ENCODE results near the gene SPECC1L.
"Not testable (repeated sequence)": the region's sequence is repeated elsewhere in the genome, so short reads cannot be mapped to it uniquely, and the experiment has no call there.

SPECC1L gene

DNA sequence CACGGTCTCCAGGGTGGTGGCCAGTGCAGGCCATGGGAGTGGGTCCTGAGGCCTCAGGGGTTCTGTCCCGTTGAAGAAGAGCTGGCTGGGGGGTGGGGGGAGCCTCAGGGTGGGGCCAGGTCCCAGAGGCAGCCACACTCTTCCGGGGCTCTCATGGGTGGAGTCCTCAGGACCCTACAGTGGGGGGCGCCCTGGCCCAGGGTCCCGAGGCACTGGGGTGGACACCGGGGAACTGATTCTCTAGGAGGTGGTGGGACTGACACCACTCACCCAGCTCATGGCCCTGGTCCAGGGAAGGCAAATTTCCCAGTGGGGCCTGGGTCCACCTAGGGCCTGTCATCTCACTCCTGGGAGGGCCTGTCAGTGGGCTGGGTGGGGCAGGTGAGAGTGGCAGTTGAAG lies 38.5 kb upstream of the SPECC1L start:
- Histone ChIP-seq H3K27me3 (replicated peaks in 2 of 5; ENCODE audit: control insufficient read depth in 4 of 5, insufficient read depth in 5 of 5, low read length in 4 of 5) (no peaks in the 10 kb centered on the region), H3K4me3 (ENCODE audit: control insufficient read depth in 1 of 7, extremely low read depth in 1 of 7, insufficient read depth in 4 of 7, low read depth in 2 of 7, low read length in 6 of 7) (no peak overlapping the region), H3K4me1 (ENCODE audit: control extremely low read depth in 1 of 4, control insufficient read depth in 4 of 4, insufficient read depth in 4 of 4, low read length in 3 of 4) (peaks cover 0 to 8% (median 1%) of the 10 kb centered on the region in 4 experiments), H3K27ac (ENCODE audit: insufficient read depth in 1 of 2, low read depth in 1 of 2, low read length in 2 of 2, poor library complexity in 1 of 2, severe bottlenecking in 2 of 2) (no peak overlapping the region), H3K9me3 (ENCODE audit: control extremely low read depth in 1 of 5, control insufficient read depth in 4 of 5, insufficient read depth in 2 of 5, low read depth in 1 of 5, low read length in 4 of 5) (no peaks in the 10 kb centered on the region), H3K36me3 (ENCODE audit: control insufficient read depth in 4 of 4, insufficient read depth in 4 of 4, low read length in 3 of 4) (peaks cover 0 to 16% (median 0%) of the 10 kb centered on the region in 4 experiments)
- POLR2A ChIA-PET = no interaction called here
- DNase-seq = no peak
- CTCF ChIA-PET = interaction anchor here (0.8 to 4.2 kb wide), 11 partner anchors 11 to 203 kb away, joined by 3 to 40 read pairs (median 5); no protein-coding TSS in a partner anchor
- WGBS (ENCODE audit: insufficient coverage) = 100% methylated on average over 6 of the region's 6 CpGs

DNA sequence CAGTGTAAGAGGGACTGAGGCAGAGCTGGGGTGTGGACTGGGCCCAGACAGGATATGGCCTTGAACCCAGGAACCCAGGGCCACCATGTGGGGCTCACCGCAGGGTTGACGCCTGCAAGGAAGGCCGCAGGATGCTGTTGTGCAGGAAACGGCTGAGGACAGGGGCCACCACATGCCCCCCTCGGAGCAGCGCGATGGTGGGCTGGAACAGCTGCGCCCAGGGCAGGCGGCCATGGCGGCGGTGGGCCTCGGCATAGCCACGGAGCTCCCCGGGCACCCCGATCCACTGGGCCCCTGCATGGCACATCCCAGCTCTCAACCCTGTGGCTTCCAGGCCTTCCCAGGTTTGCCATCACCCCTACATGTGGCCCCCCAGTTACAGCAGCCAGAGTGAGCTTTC lies 37.9 kb upstream of the SPECC1L start:
- peaks cover 0 to 16% (median 0%) of the 10 kb centered on the region in 4 experiments for H3K36me3 ChIP-seq (ENCODE audit: control insufficient read depth in 4 of 4, insufficient read depth in 4 of 4, low read length in 3 of 4)
- POLR2A ChIA-PET = no interaction called here
- CTCF ChIA-PET = interaction anchor here (0.9 to 4.2 kb wide), 7 partner anchors 12 to 75 kb away, joined by 3 to 40 read pairs (median 6); no protein-coding TSS in a partner anchor
- H3K4me3 ChIP-seq (ENCODE audit: control insufficient read depth in 1 of 7, extremely low read depth in 1 of 7, insufficient read depth in 4 of 7, low read depth in 2 of 7, low read length in 6 of 7) = no peak overlapping the region
- 95% methylated on average over 11 of the region's 15 CpGs for WGBS (ENCODE audit: insufficient coverage)
- no peaks in the 10 kb centered on the region for H3K27me3 ChIP-seq (replicated peaks in 2 of 5; ENCODE audit: control insufficient read depth in 4 of 5, insufficient read depth in 5 of 5, low read length in 4 of 5)
- no peaks in the 10 kb centered on the region for H3K9me3 ChIP-seq (ENCODE audit: control extremely low read depth in 1 of 5, control insufficient read depth in 4 of 5, insufficient read depth in 2 of 5, low read depth in 1 of 5, low read length in 4 of 5)
- no peak for DNase-seq
- peaks cover 0 to 8% (median 1%) of the 10 kb centered on the region in 4 experiments for H3K4me1 ChIP-seq (ENCODE audit: control extremely low read depth in 1 of 4, control insufficient read depth in 4 of 4, insufficient read depth in 4 of 4, low read length in 3 of 4)
- H3K27ac ChIP-seq (ENCODE audit: insufficient read depth in 1 of 2, low read depth in 1 of 2, low read length in 2 of 2, poor library complexity in 1 of 2, severe bottlenecking in 2 of 2) = no peak overlapping the region

DNA sequence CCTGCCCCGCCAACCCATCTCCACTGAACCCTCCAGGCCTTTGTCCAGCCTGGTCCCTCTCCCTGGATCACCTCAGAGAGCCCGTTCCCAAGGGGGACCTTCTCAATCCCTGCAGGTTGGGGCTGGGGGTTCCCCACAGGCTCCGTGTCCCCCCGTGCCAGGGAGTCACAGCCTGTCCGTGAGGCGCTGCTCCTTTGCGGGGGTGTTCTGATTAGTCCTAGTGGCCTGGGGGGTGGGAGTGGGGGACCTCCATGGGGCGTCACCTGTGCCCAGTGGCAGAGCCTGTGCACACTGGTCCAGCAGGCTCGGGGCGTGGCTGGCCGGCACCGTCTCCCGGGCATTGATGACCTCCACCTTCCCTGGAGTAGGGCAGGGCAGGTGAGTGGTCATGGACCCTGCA lies 37.4 kb upstream of the SPECC1L start:
- peaks cover 0 to 16% (median 0%) of the 10 kb centered on the region in 4 experiments for H3K36me3 ChIP-seq (ENCODE audit: control insufficient read depth in 4 of 4, insufficient read depth in 4 of 4, low read length in 3 of 4)
- DNase-seq = no peak
- ChIA-PET CTCF (interaction anchor here (2.0 to 4.2 kb wide), 2 partner anchors 43 kb away, joined by 14 to 40 read pairs; no protein-coding TSS in a partner anchor), POLR2A (no interaction called here)
- no peaks in the 10 kb centered on the region for H3K27me3 ChIP-seq (replicated peaks in 2 of 5; ENCODE audit: control insufficient read depth in 4 of 5, insufficient read depth in 5 of 5, low read length in 4 of 5)
- WGBS (ENCODE audit: insufficient coverage) = 95% methylated on average over 12 of the region's 13 CpGs
- H3K4me3 ChIP-seq (ENCODE audit: control insufficient read depth in 1 of 7, extremely low read depth in 1 of 7, insufficient read depth in 4 of 7, low read depth in 2 of 7, low read length in 6 of 7) = no peak overlapping the region
- H3K9me3 ChIP-seq (ENCODE audit: control extremely low read depth in 1 of 5, control insufficient read depth in 4 of 5, insufficient read depth in 2 of 5, low read depth in 1 of 5, low read length in 4 of 5) = no peaks in the 10 kb centered on the region
- H3K27ac ChIP-seq (ENCODE audit: insufficient read depth in 1 of 2, low read depth in 1 of 2, low read length in 2 of 2, poor library complexity in 1 of 2, severe bottlenecking in 2 of 2) = no peak overlapping the region
- peaks cover 0 to 8% (median 1%) of the 10 kb centered on the region in 4 experiments for H3K4me1 ChIP-seq (ENCODE audit: control extremely low read depth in 1 of 4, control insufficient read depth in 4 of 4, insufficient read depth in 4 of 4, low read length in 3 of 4)

DNA sequence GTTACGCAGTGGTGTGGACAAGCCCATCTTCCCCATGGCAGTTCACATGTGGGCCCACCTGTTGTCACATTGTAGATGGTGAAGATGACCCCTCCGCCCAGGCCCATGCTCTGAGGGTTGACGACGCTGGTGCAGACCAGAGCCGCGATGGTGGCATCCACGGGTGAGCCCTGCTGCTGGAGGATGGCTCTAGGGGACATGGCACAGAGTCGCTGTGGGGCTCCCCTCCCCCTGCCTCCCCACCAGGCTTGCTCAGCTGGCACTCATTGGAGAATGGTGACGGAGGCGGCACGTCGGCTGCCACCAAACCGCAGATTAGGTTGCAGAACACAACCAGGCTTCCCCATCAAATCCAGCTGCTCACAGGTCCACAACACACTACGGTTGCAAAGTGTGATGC lies 36.8 kb upstream of the SPECC1L start:
- peaks cover 0 to 15% (median 0%) of the 10 kb centered on the region in 4 experiments for H3K36me3 ChIP-seq (ENCODE audit: control insufficient read depth in 4 of 4, insufficient read depth in 4 of 4, low read length in 3 of 4)

DNA sequence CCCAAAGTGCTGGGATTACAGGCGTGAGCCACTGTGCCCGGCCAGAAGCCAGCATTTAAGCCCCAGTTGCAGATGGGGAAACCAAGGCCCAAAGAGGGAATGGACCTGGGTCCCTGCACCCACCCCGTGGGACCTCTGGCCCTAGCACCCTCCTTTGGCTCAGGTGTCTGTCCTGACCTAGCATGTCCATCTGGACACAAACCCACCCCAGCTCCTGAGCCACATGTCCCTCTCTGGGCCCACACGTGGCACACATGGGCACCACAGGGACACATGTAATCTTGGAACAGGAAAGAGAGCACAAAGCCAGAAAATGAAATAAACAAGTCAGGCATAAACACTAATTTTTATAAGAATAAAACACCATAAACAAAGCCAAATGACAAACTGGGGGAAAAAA lies 35.3 kb upstream of the SPECC1L start:
- Histone ChIP-seq H3K27me3 (replicated peaks in 2 of 5; ENCODE audit: control insufficient read depth in 4 of 5, insufficient read depth in 5 of 5, low read length in 4 of 5) (no peaks in the 10 kb centered on the region), H3K4me3 (ENCODE audit: control insufficient read depth in 1 of 7, extremely low read depth in 1 of 7, insufficient read depth in 4 of 7, low read depth in 2 of 7, low read length in 6 of 7) (no peak overlapping the region), H3K36me3 (ENCODE audit: control insufficient read depth in 4 of 4, insufficient read depth in 4 of 4, low read length in 3 of 4) (peaks cover 0 to 14% (median 0%) of the 10 kb centered on the region in 4 experiments), H3K9me3 (ENCODE audit: control extremely low read depth in 1 of 5, control insufficient read depth in 4 of 5, insufficient read depth in 2 of 5, low read depth in 1 of 5, low read length in 4 of 5) (no peaks in the 10 kb centered on the region), H3K4me1 (ENCODE audit: control extremely low read depth in 1 of 4, control insufficient read depth in 4 of 4, insufficient read depth in 4 of 4, low read length in 3 of 4) (peaks cover 0 to 11% (median 1%) of the 10 kb centered on the region in 4 experiments), H3K27ac (ENCODE audit: insufficient read depth in 1 of 2, low read depth in 1 of 2, low read length in 2 of 2, poor library complexity in 1 of 2, severe bottlenecking in 2 of 2) (no peak overlapping the region)
- 100% methylated on average over 3 of the region's 4 CpGs for WGBS (ENCODE audit: insufficient coverage)
- CTCF ChIA-PET = interaction anchor here (0.7 to 2.0 kb wide), 2 partner anchors 35 to 45 kb away, joined by 3 to 14 read pairs; no protein-coding TSS in a partner anchor
- POLR2A ChIA-PET = no interaction called here
- DNase-seq = no peak

More for the DNA sequence above, 36.8 kb upstream of the SPECC1L start:
- no peak for DNase-seq
- H3K9me3 ChIP-seq (ENCODE audit: control extremely low read depth in 1 of 5, control insufficient read depth in 4 of 5, insufficient read depth in 2 of 5, low read depth in 1 of 5, low read length in 4 of 5) = no peaks in the 10 kb centered on the region
- 94% methylated on average over 14 of the region's 14 CpGs for WGBS (ENCODE audit: insufficient coverage)
- no peak overlapping the region for H3K4me3 ChIP-seq (ENCODE audit: control insufficient read depth in 1 of 7, extremely low read depth in 1 of 7, insufficient read depth in 4 of 7, low read depth in 2 of 7, low read length in 6 of 7)
- ChIA-PET POLR2A (no interaction called here), CTCF (interaction anchor here (1.5 to 2.0 kb wide), 2 partner anchors 9 to 43 kb away, joined by 4 to 14 read pairs; no protein-coding TSS in a partner anchor)
- no peaks in the 10 kb centered on the region for H3K27me3 ChIP-seq (replicated peaks in 2 of 5; ENCODE audit: control insufficient read depth in 4 of 5, insufficient read depth in 5 of 5, low read length in 4 of 5)
- H3K4me1 ChIP-seq (ENCODE audit: control extremely low read depth in 1 of 4, control insufficient read depth in 4 of 4, insufficient read depth in 4 of 4, low read length in 3 of 4) = peaks cover 0 to 8% (median 1%) of the 10 kb centered on the region in 4 experiments
- no peak overlapping the region for H3K27ac ChIP-seq (ENCODE audit: insufficient read depth in 1 of 2, low read depth in 1 of 2, low read length in 2 of 2, poor library complexity in 1 of 2, severe bottlenecking in 2 of 2)

- WGBS (ENCODE audit: insufficient coverage) = no CpG with 5 or more reads among the region's 4 CpGs
- Histone ChIP-seq H3K9me3 (ENCODE audit: control extremely low read depth in 1 of 5, control insufficient read depth in 4 of 5, insufficient read depth in 2 of 5, low read depth in 1 of 5, low read length in 4 of 5) (no peaks in the 10 kb centered on the region), H3K36me3 (ENCODE audit: control insufficient read depth in 4 of 4, insufficient read depth in 4 of 4, low read length in 3 of 4) (peaks cover 0 to 4% (median 0%) of the 10 kb centered on the region in 4 experiments), H3K27me3 (replicated peaks in 2 of 5; ENCODE audit: control insufficient read depth in 4 of 5, insufficient read depth in 5 of 5, low read length in 4 of 5) (no peaks in the 10 kb centered on the region), H3K27ac (ENCODE audit: insufficient read depth in 1 of 2, low read depth in 1 of 2, low read length in 2 of 2, poor library complexity in 1 of 2, severe bottlenecking in 2 of 2) (no peak overlapping the region), H3K4me3 (ENCODE audit: control insufficient read depth in 1 of 7, extremely low read depth in 1 of 7, insufficient read depth in 4 of 7, low read depth in 2 of 7, low read length in 6 of 7) (no peak overlapping the region), H3K4me1 (ENCODE audit: control extremely low read depth in 1 of 4, control insufficient read depth in 4 of 4, insufficient read depth in 4 of 4, low read length in 3 of 4) (peaks cover 0 to 20% (median 1%) of the 10 kb centered on the region in 4 experiments)
- POLR2A ChIA-PET = no interaction called here
- DNase-seq = no peak
- CTCF ChIA-PET = no interaction called here
These were observed 34.0 kb upstream of the SPECC1L start for GRCh38 chr22:24236656-24237055.

DNA sequence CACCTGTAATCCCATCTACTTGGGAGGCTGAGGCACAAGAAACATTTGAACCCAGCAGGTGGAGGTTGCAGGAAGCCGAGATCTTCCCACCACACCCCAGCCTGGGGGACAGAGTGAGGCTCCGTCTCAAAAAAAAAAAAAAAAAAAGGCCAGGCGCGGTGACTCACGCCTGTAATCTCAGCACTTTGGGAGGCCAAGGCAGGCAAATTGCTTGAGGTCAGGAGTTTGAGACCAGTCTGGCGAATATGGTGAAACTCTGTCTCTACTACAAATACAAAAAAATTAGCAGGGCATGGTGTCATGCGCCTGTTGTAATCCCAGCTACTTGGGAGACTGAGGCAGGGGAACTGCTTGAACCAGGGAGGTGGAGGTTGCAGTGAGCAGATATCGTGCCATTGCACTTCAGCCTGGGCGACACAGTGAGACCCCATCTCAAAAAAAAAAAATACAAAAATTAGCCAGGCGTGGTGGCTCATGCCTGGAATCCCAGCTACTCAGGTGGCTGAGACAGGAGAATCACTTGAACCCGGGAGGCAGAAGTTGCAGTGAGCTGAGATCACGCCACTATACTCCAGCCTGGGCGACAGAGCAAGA lies 32.4 kb upstream of the SPECC1L start:
- H3K27me3 ChIP-seq (replicated peaks in 2 of 5; ENCODE audit: control insufficient read depth in 4 of 5, insufficient read depth in 5 of 5, low read length in 4 of 5); POLR2A ChIA-PET; H3K9me3 ChIP-seq (ENCODE audit: control extremely low read depth in 1 of 5, control insufficient read depth in 4 of 5, insufficient read depth in 2 of 5, low read depth in 1 of 5, low read length in 4 of 5); H3K4me3 ChIP-seq (ENCODE audit: control insufficient read depth in 1 of 7, extremely low read depth in 1 of 7, insufficient read depth in 4 of 7, low read depth in 2 of 7, low read length in 6 of 7); H3K27ac ChIP-seq (ENCODE audit: insufficient read depth in 1 of 2, low read depth in 1 of 2, low read length in 2 of 2, poor library complexity in 1 of 2, severe bottlenecking in 2 of 2); DNase-seq; H3K36me3 ChIP-seq (ENCODE audit: control insufficient read depth in 4 of 4, insufficient read depth in 4 of 4, low read length in 3 of 4): not testable (repeated sequence)
- WGBS (ENCODE audit: insufficient coverage) = 100% methylated on average over 7 of the region's 13 CpGs
- peaks cover 0 to 34% (median 14%) of the 10 kb centered on the region in 4 experiments for H3K4me1 ChIP-seq (ENCODE audit: control extremely low read depth in 1 of 4, control insufficient read depth in 4 of 4, insufficient read depth in 4 of 4, low read length in 3 of 4)
- CTCF ChIA-PET = interaction anchor here (0.6 to 1.1 kb wide), 2 partner anchors 23 to 605 kb away, joined by 3 to 4 read pairs; no protein-coding TSS in a partner anchor
